OCI-LY3 (cell line): ENCODE measurements around the gene TMEM132C.

Experiments used
- H2AFZ ChIP-seq: fragments of 200-600, 300-600 bp; shearing (Covaris generic); 2 replicates; pipeline ENCODE4 v1.6.0; 2014; ENCODE audit warnings: antibody characterized with exemption, low read depth, low read length
- H3K27ac ChIP-seq: fragments of 200-600, 300-600 bp; sonication (generic); 2 replicates; pipeline ENCODE4 v1.5.1; 2014; ENCODE audit warnings: mild to moderate bottlenecking, low read length, moderate library complexity, mixed read lengths
- H3K27me3 ChIP-seq: fragments of 200-600, 300-600 bp; sonication (generic); 2 replicates; pipeline ENCODE4 v1.6.1; 2014; ENCODE audit warnings: low read depth, low read length, mixed read lengths
- H3K36me3 ChIP-seq: fragments of 200-600, 300-600 bp; sonication (generic); replicated peaks from 2 replicates; pipeline ENCODE3; 2014; ENCODE audit warnings: low read depth, low read length, mixed read lengths
- H3K4me1 ChIP-seq: fragments of 300-600, 200-600 bp; sonication (generic); 2 replicates; pipeline ENCODE4 v1.6.1; 2014; ENCODE audit warnings: low read length, mixed read lengths
- H3K4me2 ChIP-seq: fragments of 200-600, 300-600 bp; sonication (generic); 2 replicates; pipeline ENCODE4 v1.6.1; 2014; ENCODE audit warnings: low read length, mixed read lengths
- H3K4me3 ChIP-seq: fragments of 300-600, 200-600 bp; sonication (generic); 2 replicates; pipeline ENCODE4 v1.5.1; 2014; ENCODE audit warnings: antibody characterized with exemption, mild to moderate bottlenecking, low read length, moderate library complexity
- H3K79me2 ChIP-seq: fragments of 300-600, 200-600 bp; shearing (Covaris generic); 2 replicates; pipeline ENCODE4 v1.6.1; 2014; ENCODE audit warnings: mild to moderate bottlenecking, low read length, mixed read lengths
- H3K9ac ChIP-seq: fragments of 300-600, 200-600 bp; shearing (Covaris generic); 2 replicates; pipeline ENCODE4 v1.6.0; 2014; ENCODE audit warnings: mild to moderate bottlenecking, low read length, moderate library complexity
- H3K9me3 ChIP-seq: fragments of 200-600, 300-600 bp; shearing (Covaris generic); 2 replicates; pipeline ENCODE4 v1.6.1; 2014; ENCODE audit warnings: low read length, mixed read lengths; ENCODE audit not compliant: insufficient read depth
- H4K20me1 ChIP-seq: fragments of 200-600, 300-600 bp; sonication (generic); 2 replicates; pipeline ENCODE4 v1.6.1; 2016; ENCODE audit warnings: low read length, mixed read lengths; ENCODE audit not compliant: insufficient read depth
- EZH2phosphoT487 ChIP-seq: fragments of 200-600 bp; shearing (Covaris generic); IDR thresholded peaks from 2 replicates; pipeline ENCODE4 v1.6.1; 2018; ENCODE audit warnings: antibody characterized with exemption, mixed run types, low read depth
- TF ChIP-seq, protein P1 (sequence below): fragments of 200-600, 300-600 bp; sonication (generic); IDR thresholded peaks from 2 replicates; pipeline ENCODE4 v1.5.1; 2014; ENCODE audit warnings: antibody characterized with exemption, low read length, low read depth

TMEM132C gene

GRCh38 chr12:128258866-128259555 is 8.0 kb upstream of the TMEM132C start:
- Histone ChIP-seq H3K9ac (no peak overlapping the region), H4K20me1 (no peaks in the 10 kb centered on the region)

DNA sequence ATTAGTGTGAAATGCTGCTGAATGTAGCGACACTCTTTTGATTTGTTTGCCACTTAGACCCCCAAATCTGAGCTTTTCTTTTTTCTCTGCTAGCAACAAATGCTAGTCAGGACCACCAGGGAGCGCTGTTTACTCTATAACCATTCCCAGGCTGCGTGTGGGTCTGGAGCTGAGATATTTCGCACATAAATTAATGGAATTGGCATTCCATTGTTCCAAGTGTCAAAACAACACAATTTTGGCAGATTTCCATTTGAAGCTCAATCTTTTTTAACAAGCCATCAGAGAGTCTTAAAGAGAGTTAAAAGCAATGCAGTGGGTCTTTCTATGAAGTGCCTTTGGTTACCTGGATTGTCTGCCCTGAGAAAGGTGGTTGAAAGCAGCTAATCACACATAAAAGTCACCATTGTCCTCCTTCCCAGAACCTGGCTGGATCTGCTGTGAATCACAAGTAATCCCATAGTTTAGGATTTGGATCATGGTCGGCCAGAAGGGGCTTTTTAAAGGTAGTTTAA is 7.4 kb upstream of the TMEM132C start:
- no peak overlapping the region for H3K4me3 ChIP-seq
- H3K4me2 ChIP-seq: no peak overlapping the region
- no peaks in the 10 kb centered on the region for H3K79me2 ChIP-seq
- no peak overlapping the region for H3K9ac ChIP-seq
- H3K36me3 ChIP-seq: no peaks in the 10 kb centered on the region
- H3K27me3 ChIP-seq: no peaks in the 10 kb centered on the region
- H3K27ac ChIP-seq: no peak overlapping the region
- no peaks in the 10 kb centered on the region for H4K20me1 ChIP-seq
- H2AFZ ChIP-seq: no peak overlapping the region
- no peak for TF ChIP-seq EZH2phosphoT487
- TF ChIP-seq, protein P1, sequence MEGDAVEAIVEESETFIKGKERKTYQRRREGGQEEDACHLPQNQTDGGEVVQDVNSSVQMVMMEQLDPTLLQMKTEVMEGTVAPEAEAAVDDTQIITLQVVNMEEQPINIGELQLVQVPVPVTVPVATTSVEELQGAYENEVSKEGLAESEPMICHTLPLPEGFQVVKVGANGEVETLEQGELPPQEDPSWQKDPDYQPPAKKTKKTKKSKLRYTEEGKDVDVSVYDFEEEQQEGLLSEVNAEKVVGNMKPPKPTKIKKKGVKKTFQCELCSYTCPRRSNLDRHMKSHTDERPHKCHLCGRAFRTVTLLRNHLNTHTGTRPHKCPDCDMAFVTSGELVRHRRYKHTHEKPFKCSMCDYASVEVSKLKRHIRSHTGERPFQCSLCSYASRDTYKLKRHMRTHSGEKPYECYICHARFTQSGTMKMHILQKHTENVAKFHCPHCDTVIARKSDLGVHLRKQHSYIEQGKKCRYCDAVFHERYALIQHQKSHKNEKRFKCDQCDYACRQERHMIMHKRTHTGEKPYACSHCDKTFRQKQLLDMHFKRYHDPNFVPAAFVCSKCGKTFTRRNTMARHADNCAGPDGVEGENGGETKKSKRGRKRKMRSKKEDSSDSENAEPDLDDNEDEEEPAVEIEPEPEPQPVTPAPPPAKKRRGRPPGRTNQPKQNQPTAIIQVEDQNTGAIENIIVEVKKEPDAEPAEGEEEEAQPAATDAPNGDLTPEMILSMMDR: peak; percentile 90
- H3K9me3 ChIP-seq: no peaks in the 10 kb centered on the region
- H3K4me1 ChIP-seq: no peaks in the 10 kb centered on the region

More at GRCh38 chr12:128258866-128259555, 8.0 kb upstream of the TMEM132C start:
- Histone ChIP-seq H3K4me3 (no peak overlapping the region), H3K27ac (no peak overlapping the region), H3K9me3 (no peaks in the 10 kb centered on the region), H3K79me2 (no peaks in the 10 kb centered on the region), H3K4me2 (no peak overlapping the region), H2AFZ (no peak overlapping the region), H3K36me3 (no peaks in the 10 kb centered on the region), H3K4me1 (no peaks in the 10 kb centered on the region), H3K27me3 (no peaks in the 10 kb centered on the region)
- TF ChIP-seq, protein P1: no peak
- no peak for TF ChIP-seq EZH2phosphoT487

GRCh38 chr12:128261757-128262156 is 5.2 kb upstream of the TMEM132C start:
- H3K27ac ChIP-seq: no peak overlapping the region
- H3K9ac ChIP-seq: no peak overlapping the region
- no peak for TF ChIP-seq EZH2phosphoT487
- TF ChIP-seq, protein P1: no peak
- no peaks in the 10 kb centered on the region for H4K20me1 ChIP-seq
- H3K4me1 ChIP-seq: no peaks in the 10 kb centered on the region
- H3K4me2 ChIP-seq: no peak overlapping the region
- no peaks in the 10 kb centered on the region for H3K36me3 ChIP-seq
- no peak overlapping the region for H2AFZ ChIP-seq
- H3K4me3 ChIP-seq: no peak overlapping the region
- no peaks in the 10 kb centered on the region for H3K27me3 ChIP-seq
- H3K79me2 ChIP-seq: no peaks in the 10 kb centered on the region
- H3K9me3 ChIP-seq: no peaks in the 10 kb centered on the region

DNA sequence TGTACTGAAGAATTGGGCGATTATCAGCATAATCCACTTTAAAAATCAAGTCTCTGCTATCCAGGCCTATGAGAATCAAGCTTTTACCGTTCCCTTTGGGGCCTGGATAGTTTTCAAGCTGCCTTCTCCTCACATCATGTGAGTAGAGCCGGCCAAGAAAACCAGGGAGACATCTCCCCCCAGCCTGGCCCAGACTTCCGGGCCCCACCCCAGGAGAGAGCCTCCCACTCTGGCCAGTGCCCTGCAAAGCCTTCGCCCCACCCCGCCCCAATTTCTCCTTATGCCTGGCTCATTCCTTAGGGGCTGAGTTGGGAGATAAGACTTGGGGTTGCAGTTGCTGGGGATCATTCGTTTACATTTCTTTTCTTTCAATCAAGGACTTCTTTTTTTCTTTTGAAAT is 1.4 kb upstream of the TMEM132C start:
- Histone ChIP-seq H3K9me3 (no peaks in the 10 kb centered on the region), H3K27ac (no peak overlapping the region), H2AFZ (no peak overlapping the region), H3K4me2 (no peak overlapping the region), H3K9ac (no peak overlapping the region), H3K4me1 (no peaks in the 10 kb centered on the region), H3K27me3 (no peaks in the 10 kb centered on the region), H3K36me3 (no peaks in the 10 kb centered on the region), H3K4me3 (no peak overlapping the region), H4K20me1 (no peaks in the 10 kb centered on the region), H3K79me2 (no peaks in the 10 kb centered on the region)
- TF ChIP-seq, protein P1: no peak
- TF ChIP-seq EZH2phosphoT487: no peak
